ENCODE measurements around the gene USP30.

DNA sequence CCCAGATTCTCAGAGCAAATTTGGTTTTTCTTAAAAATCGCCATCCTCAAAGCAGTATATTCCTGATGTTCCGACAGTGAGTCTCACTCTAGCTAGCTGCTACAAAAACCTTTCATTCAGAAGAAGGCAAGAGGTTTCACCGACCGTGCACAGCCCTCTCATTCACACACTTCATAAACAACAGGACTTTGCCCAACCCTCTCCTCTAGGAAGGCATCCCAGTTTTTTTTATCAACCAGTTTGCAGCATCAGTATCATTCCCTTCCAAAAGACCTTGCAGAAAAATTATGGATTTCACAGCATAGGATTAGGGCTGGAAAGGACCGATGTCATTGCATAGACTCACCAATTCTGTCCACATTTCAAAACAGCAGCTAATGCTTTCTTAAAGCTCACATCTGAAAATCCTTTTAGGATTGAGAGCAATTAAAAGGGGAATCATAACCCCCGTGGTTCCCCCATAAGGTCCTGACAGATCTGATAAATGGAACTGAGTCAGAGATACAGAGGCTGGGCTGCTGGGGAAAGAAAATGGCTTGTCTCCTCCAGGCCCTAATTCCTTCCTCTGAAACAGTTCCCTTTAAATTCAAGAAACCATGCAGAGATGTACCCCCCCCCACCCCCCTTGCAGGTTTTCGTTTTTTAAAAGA is 32.1 kb upstream of the USP30 start:
- no peak for TF ChIP-seq GATA2 (IDR thresholded peaks at IDR 0.05; ENCODE audit: low read depth, low read length)
- no peak for TF ChIP-seq GATA3 (IDR thresholded peaks at IDR 0.05; ENCODE audit: low read depth, low read length)

Measured in SH-SY5Y (cell line).